Right lobe of liver (tissue), 4 donors: ENCODE measurements around the gene ADARB2.

ENCODE experiments used
- CTCF ChIP-seq, 4 donors: fragments of 200-600 bp in 3 of 4; fragments of 450-650 bp in 1 of 4; IDR thresholded peaks; one replicate each; pipeline versions ENCODE4 v1.5.1 to v1.8.0; 2016 to 2022; ENCODE audit warnings: antibody characterized with exemption in 4 of 4, mild to moderate bottlenecking in 2 of 4
- POLR2A ChIP-seq: fragments of 450-650 bp; IDR thresholded peaks from one replicate; pipeline ENCODE4 v1.6.1; 2017; ENCODE audit warnings: antibody characterized with exemption, mild to moderate bottlenecking
- donor health status: DM: no; HTN: no; CAD: no.
- donor health status: DM: no; HTN: no; CAD: no.
- donor health status: DM: no; HTN: yes; CAD: no.

- no peak for TF ChIP-seq POLR2A
- no peak for TF ChIP-seq CTCF (IDR thresholded peaks at IDR 0.05)
Measured at GRCh38 chr10:1268831-1269230, 468.5 kb downstream of the ADARB2 start.
